ENCODE results near the gene OFD1. TPM values are rescaled to one million over a fixed set of nuclear protein-coding genes. Genes with fewer than 3 reads are reported as not detected.
A peak's percentile ranks its signal among the peaks of the same experiment; 100 is the strongest.

OFD1 gene
- total RNA-seq, 1 donor from 2014 or later = 49.1 TPM

- Histone ChIP-seq H3K4me3 (peak within 1 kb of the TSS; percentile 60 to 74), H3K4me1 (peaks cover 28% of the 10 kb centered on the region), H3K27ac (peak within 1 kb of the TSS; percentile 82), H3K36me3 (no peaks in the 10 kb centered on the region), H3K27me3 (no peaks in the 10 kb centered on the region), H3K9me3 (no peaks in the 10 kb centered on the region)
- peak in 1 of 2 donors; percentile 96 for TF ChIP-seq POLR2AphosphoS5 (IDR thresholded peaks at IDR 0.05; ENCODE audit: insufficient read depth in 1 of 2, low read depth in 1 of 2)
- TF ChIP-seq, protein P1, sequence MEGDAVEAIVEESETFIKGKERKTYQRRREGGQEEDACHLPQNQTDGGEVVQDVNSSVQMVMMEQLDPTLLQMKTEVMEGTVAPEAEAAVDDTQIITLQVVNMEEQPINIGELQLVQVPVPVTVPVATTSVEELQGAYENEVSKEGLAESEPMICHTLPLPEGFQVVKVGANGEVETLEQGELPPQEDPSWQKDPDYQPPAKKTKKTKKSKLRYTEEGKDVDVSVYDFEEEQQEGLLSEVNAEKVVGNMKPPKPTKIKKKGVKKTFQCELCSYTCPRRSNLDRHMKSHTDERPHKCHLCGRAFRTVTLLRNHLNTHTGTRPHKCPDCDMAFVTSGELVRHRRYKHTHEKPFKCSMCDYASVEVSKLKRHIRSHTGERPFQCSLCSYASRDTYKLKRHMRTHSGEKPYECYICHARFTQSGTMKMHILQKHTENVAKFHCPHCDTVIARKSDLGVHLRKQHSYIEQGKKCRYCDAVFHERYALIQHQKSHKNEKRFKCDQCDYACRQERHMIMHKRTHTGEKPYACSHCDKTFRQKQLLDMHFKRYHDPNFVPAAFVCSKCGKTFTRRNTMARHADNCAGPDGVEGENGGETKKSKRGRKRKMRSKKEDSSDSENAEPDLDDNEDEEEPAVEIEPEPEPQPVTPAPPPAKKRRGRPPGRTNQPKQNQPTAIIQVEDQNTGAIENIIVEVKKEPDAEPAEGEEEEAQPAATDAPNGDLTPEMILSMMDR (IDR thresholded peaks at IDR 0.05) = no peak
- TF ChIP-seq POLR2A (IDR thresholded peaks at IDR 0.05) = peak in 1 of 2 donors; percentile 92
- intact Hi-C loops (cut with DNase I) = no loop called here
- DNase-seq (ENCODE audit: extremely low spot score in 2 of 2) = no peak
These were observed 45.4 kb upstream of the OFD1 start, which contains the start of gene RAB9A for GRCh38 chrX:13688958-13689740. RAB9A (plus strand) TSS chrX:13689128; CDS start chrX:13708747, 19,619 bp downstream.

- TF ChIP-seq, protein P1 (IDR thresholded peaks at IDR 0.05) = no peak
- no peak for TF ChIP-seq POLR2A (IDR thresholded peaks at IDR 0.05)
- TF ChIP-seq POLR2AphosphoS5 (IDR thresholded peaks at IDR 0.05; ENCODE audit: insufficient read depth in 1 of 2, low read depth in 1 of 2) = no peak
- peaks cover 34% of the 10 kb centered on the region for H3K4me1 ChIP-seq
- DNase-seq (ENCODE audit: extremely low spot score in 2 of 2) = no peak
- H3K4me3 ChIP-seq = peak overlapping the region; percentile 60 to 74
- H3K27me3 ChIP-seq = no peaks in the 10 kb centered on the region
- no peaks in the 10 kb centered on the region for H3K9me3 ChIP-seq
- intact Hi-C loops (cut with DNase I) = no loop called here
- peak overlapping the region; percentile 82 for H3K27ac ChIP-seq
- H3K36me3 ChIP-seq = no peaks in the 10 kb centered on the region
These were observed 44.8 kb upstream of the OFD1 start for GRCh38 chrX:13689741-13690211.

DNA sequence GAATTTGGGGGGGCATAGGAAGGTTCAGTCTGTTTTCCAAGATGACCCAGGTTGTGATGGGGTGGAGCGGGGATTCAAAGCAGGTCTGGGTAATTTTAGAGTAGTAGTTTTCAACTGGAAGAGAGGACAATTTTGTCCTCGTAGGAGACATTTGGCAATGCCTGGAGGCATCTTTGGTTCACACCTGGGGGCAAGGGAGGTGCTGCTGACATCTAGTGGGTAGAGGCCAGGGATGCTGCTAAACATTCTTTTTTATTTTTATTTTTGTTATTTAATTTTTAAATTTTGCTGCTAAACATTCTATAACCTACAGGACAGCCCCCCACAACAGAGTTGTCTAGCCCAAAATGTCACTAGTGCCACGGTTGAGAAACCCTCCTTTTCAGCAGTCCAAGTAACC, 43.7 kb upstream of the OFD1 start:
- Histone ChIP-seq H3K4me3 (peak overlapping the region; percentile 60 to 74), H3K27ac (peak overlapping the region; percentile 82), H3K36me3 (no peaks in the 10 kb centered on the region), H3K9me3 (no peaks in the 10 kb centered on the region), H3K27me3 (no peaks in the 10 kb centered on the region), H3K4me1 (peaks cover 44% of the 10 kb centered on the region)
- TF ChIP-seq, protein P1 (IDR thresholded peaks at IDR 0.05) = no peak
- no peak for TF ChIP-seq POLR2A (IDR thresholded peaks at IDR 0.05)
- intact Hi-C loops (cut with DNase I) = no loop called here
- DNase-seq (ENCODE audit: extremely low spot score in 2 of 2) = no peak

DNA sequence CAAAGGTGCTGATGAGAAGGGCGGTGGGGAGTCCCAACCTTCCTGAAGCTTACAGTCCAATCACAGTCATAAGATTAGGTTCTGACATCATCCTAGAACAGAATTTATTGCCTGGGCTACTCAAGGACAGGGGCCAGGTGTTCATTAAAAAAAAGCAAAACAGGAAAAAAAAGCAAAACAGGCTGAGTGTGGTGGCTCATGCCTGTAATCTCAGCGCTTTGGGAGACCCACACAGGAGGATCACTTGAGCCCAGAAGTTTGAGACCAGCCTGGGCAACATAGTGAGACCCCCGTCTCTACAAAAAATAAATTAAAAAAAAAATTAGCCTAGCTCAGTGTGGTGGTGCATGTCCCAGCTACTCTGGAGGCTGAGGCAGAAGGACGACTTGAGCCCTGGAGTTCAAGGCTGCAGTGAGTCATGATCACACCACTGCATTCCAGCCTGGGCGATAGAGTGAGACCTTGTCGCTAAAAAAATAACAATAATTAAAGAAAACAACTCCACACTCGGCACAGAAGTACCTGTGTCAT, 42.6 kb upstream of the OFD1 start:
- Histone ChIP-seq H3K36me3 (no peaks in the 10 kb centered on the region), H3K9me3 (no peaks in the 10 kb centered on the region), H3K27me3 (no peaks in the 10 kb centered on the region), H3K27ac (no peak overlapping the region), H3K4me1 (peaks cover 44% of the 10 kb centered on the region), H3K4me3 (peak overlapping the region in 1 of 2 donors; percentile 60)
- no peak for DNase-seq (ENCODE audit: extremely low spot score in 2 of 2)
- TF ChIP-seq, protein P1 (IDR thresholded peaks at IDR 0.05) = no peak
- no peak for TF ChIP-seq POLR2AphosphoS5 (IDR thresholded peaks at IDR 0.05; ENCODE audit: insufficient read depth in 1 of 2, low read depth in 1 of 2)
- TF ChIP-seq POLR2A (IDR thresholded peaks at IDR 0.05) = no peak
- intact Hi-C loops (cut with DNase I) = no loop called here

GRCh38 chrX:13692771-13693231, 41.7 kb upstream of the OFD1 start:
- Histone ChIP-seq H3K9me3 (no peaks in the 10 kb centered on the region), H3K27me3 (no peaks in the 10 kb centered on the region), H3K36me3 (no peaks in the 10 kb centered on the region), H3K4me1 (peaks cover 44% of the 10 kb centered on the region), H3K27ac (no peak overlapping the region), H3K4me3 (no peak overlapping the region)
- intact Hi-C loops (cut with DNase I) = no loop called here
- no peak for TF ChIP-seq POLR2A (IDR thresholded peaks at IDR 0.05)
- TF ChIP-seq, protein P1 (IDR thresholded peaks at IDR 0.05) = no peak
- TF ChIP-seq POLR2AphosphoS5 (IDR thresholded peaks at IDR 0.05; ENCODE audit: insufficient read depth in 1 of 2, low read depth in 1 of 2) = no peak
- no peak for DNase-seq (ENCODE audit: extremely low spot score in 2 of 2)

Measured in vagina (tissue), 2 donors.